Upper lobe of right lung (tissue), 1 donor: Measurements from ENCODE around the gene LITAFD. TPM values are rescaled to one million over a fixed set of nuclear protein-coding genes. Genes with fewer than 3 reads are reported as not detected.
A peak's percentile ranks its signal among the peaks of the same experiment; 100 is the strongest.

Experiments used
- ATAC-seq: fragments of 200-7000 bp; cut with Tn5 transposase; one replicate; pipeline ENCODE4 v1.9.1; 2020; ENCODE audit warnings: mild to moderate bottlenecking, moderate library complexity
- DNase-seq: peaks from one replicate; pipeline ENCODE4 v3.0.0-alpha.2; 2020
- H3K27ac ChIP-seq: fragments of 200-600 bp; one replicate; pipeline ENCODE4 v1.8.0; 2022
- H3K27me3 ChIP-seq: fragments of 200-600 bp; one replicate; pipeline ENCODE4 v1.8.0; 2022; ENCODE audit warnings: mild to moderate bottlenecking
- H3K36me3 ChIP-seq: fragments of 200-600 bp; one replicate; pipeline ENCODE4 v1.8.0; 2022
- H3K4me1 ChIP-seq: fragments of 200-600 bp; one replicate; pipeline ENCODE4 v1.8.0; 2022
- H3K4me3 ChIP-seq: fragments of 200-600 bp; one replicate; pipeline ENCODE4 v1.8.0; 2022; ENCODE audit warnings: mild to moderate bottlenecking
- H3K9me3 ChIP-seq: fragments of 200-600 bp; one replicate; pipeline ENCODE4 v1.8.0; 2022
- CTCF ChIP-seq: fragments of 200-600 bp; IDR thresholded peaks from one replicate; pipeline ENCODE4 v1.8.0; 2022; ENCODE audit warnings: antibody characterized with exemption
- intact Hi-C: fragments of 100-400 bp; cut with DNase I; formaldehyde crosslinking; loops from one replicate; pipeline ENCODE4 v1.11.0; 2022
- total RNA-seq: library from RNA; stranded (reverse); fragmentation: NEBNext Ultra II Directional; extraction: Animal tissue kit (Norgen Biotek cat#: 25700); gene quantifications from one replicate; pipeline ENCODE4 v1.2.1, GENCODE V29; 2021
- donor health status: DM: no; HTN: yes; CAD: no; lungs with severe emphysema.

LITAFD gene
- total RNA-seq, 1 donor from 2014 or later, result not detected

GRCh38 chr16:8880839-8881510 lies 1.2 kb upstream of the LITAFD start:
- no peaks in the 10 kb centered on the region for H3K9me3 ChIP-seq
- H3K4me1 ChIP-seq, result peaks cover 4% of the 10 kb centered on the region
- intact Hi-C loops, result loop anchor here (10.0 kb wide), 1 partner anchor 316 kb away; no protein-coding TSS in a partner anchor
- no peak for ATAC-seq
- no peak overlapping the region for H3K27ac ChIP-seq
- no peak for DNase-seq
- H3K27me3 ChIP-seq, result peaks cover 14% of the 10 kb centered on the region
- no peak for TF ChIP-seq CTCF
- H3K4me3 ChIP-seq, result no peak overlapping the region
- H3K36me3 ChIP-seq, result no peaks in the 10 kb centered on the region

- Histone ChIP-seq H3K4me3 (no peak overlapping the region), H3K4me1 (peaks cover 4% of the 10 kb centered on the region), H3K27ac (no peak overlapping the region), H3K27me3 (peaks cover 14% of the 10 kb centered on the region), H3K36me3 (no peaks in the 10 kb centered on the region), H3K9me3 (no peaks in the 10 kb centered on the region)
- intact Hi-C loops, result loop anchor here (10.0 kb wide), 1 partner anchor 318 kb away; no protein-coding TSS in a partner anchor
- no peak for TF ChIP-seq CTCF
- ATAC-seq (no peak), DNase-seq (no peak)
Measured at GRCh38 chr16:8882725-8883377, 700 bp downstream of the LITAFD start.

- Histone ChIP-seq H3K36me3 (peaks cover 16% of the 10 kb centered on the region), H3K4me3 (no peak overlapping the region), H3K27me3 (peaks cover 14% of the 10 kb centered on the region), H3K9me3 (no peaks in the 10 kb centered on the region), H3K27ac (no peak overlapping the region), H3K4me1 (no peaks in the 10 kb centered on the region)
- DNase-seq, result peak; percentile 64
- intact Hi-C loops, result loop anchor here (10.0 kb wide), 1 partner anchor 321 kb away; no protein-coding TSS in a partner anchor
- TF ChIP-seq CTCF, result no peak
- ATAC-seq, result peak; percentile 15
Measured at GRCh38 chr16:8885674-8886592, 3.8 kb downstream of the LITAFD start.

GRCh38 chr16:8886593-8887430 lies 4.7 kb downstream of the LITAFD start:
- H3K27me3 ChIP-seq, result peaks cover 7% of the 10 kb centered on the region
- no peaks in the 10 kb centered on the region for H3K4me1 ChIP-seq
- no peaks in the 10 kb centered on the region for H3K9me3 ChIP-seq
- TF ChIP-seq CTCF, result no peak
- peaks cover 24% of the 10 kb centered on the region for H3K36me3 ChIP-seq
- H3K4me3 ChIP-seq, result no peak overlapping the region
- no peak overlapping the region for H3K27ac ChIP-seq
- peak; percentile 38 for DNase-seq
- ATAC-seq, result no peak
- intact Hi-C loops, result loop anchor here (10.0 kb wide), 1 partner anchor 322 kb away; no protein-coding TSS in a partner anchor

GRCh38 chr16:8887431-8887765 lies 5.2 kb downstream of the LITAFD start:
- no peak for ATAC-seq
- H3K4me3 ChIP-seq, result no peak overlapping the region
- intact Hi-C loops, result loop anchor here (10.0 kb wide), 1 partner anchor 323 kb away; no protein-coding TSS in a partner anchor

More at GRCh38 chr16:8887431-8887765, 5.2 kb downstream of the LITAFD start:
- TF ChIP-seq CTCF, result no peak
- Histone ChIP-seq H3K27me3 (peaks cover 3% of the 10 kb centered on the region), H3K4me1 (no peaks in the 10 kb centered on the region), H3K36me3 (peaks cover 29% of the 10 kb centered on the region), H3K9me3 (no peaks in the 10 kb centered on the region), H3K27ac (no peak overlapping the region)
- peak; percentile 52 for DNase-seq
